Vagina (tissue), 2 donors: ENCODE measurements around the gene ERC2.

Source experiments
- CTCF ChIP-seq, 3 experiments: fragments of 450-650 bp in 2 of 3; fragments of 200-600 bp in 1 of 3; sonication (generic) in 1 of 3; IDR thresholded peaks; one replicate each; pipeline ENCODE4 v1.5.1; 2017 to 2019; ENCODE audit warnings: antibody characterized with exemption in 3 of 3, mild to moderate bottlenecking in 2 of 3, moderate library complexity in 2 of 3
- POLR2A ChIP-seq, 2 donors: fragments of 450-650 bp; IDR thresholded peaks; one replicate each; pipeline ENCODE4 v1.6.1; 2017; ENCODE audit warnings: antibody characterized with exemption in 2 of 2, mild to moderate bottlenecking in 2 of 2, moderate library complexity in 2 of 2
- POLR2AphosphoS5 ChIP-seq, 2 donors: sonication (generic); formaldehyde crosslinking; IDR thresholded peaks; one replicate each; pipeline ENCODE4 v1.9.0; 2017; ENCODE audit warnings: antibody characterized with exemption in 2 of 2, mild to moderate bottlenecking in 2 of 2, low read depth in 1 of 2; ENCODE audit not compliant: insufficient read depth in 1 of 2

- TF ChIP-seq POLR2AphosphoS5 (IDR thresholded peaks at IDR 0.05; ENCODE audit: insufficient read depth in 1 of 2, low read depth in 1 of 2) = no peak
- no peak for TF ChIP-seq POLR2A (IDR thresholded peaks at IDR 0.05)
- TF ChIP-seq CTCF (IDR thresholded peaks at IDR 0.05) = no peak
Measured at GRCh38 chr3:55583475-55583874, 884.8 kb downstream of the ERC2 start.
